SU-DHL-6 (cell line): Measurements from ENCODE around the gene CLP1.
"Not testable (repeated sequence)": the region's sequence is repeated elsewhere in the genome, so short reads cannot be mapped to it uniquely, and the experiment has no call there.

Experiments
- H2AFZ ChIP-seq: fragments of 200-600 bp; sonication (generic); 2 replicates; pipeline ENCODE4 v1.6.1; 2014; ENCODE audit warnings: low read depth, mild to moderate bottlenecking, moderate library complexity, mixed read lengths, antibody characterized with exemption, low read length; ENCODE audit not compliant: severe bottlenecking
- H3F3A ChIP-seq: fragments of 200-600 bp; shearing (Covaris generic); 2 replicates; pipeline ENCODE4 v1.6.0; 2016; ENCODE audit warnings: antibody characterized with exemption, mild to moderate bottlenecking; ENCODE audit not compliant: insufficient read depth
- H3K27ac ChIP-seq: fragments of 200-600 bp; sonication (generic); 2 replicates; pipeline ENCODE4 v1.5.1; 2016; ENCODE audit warnings: low read depth, mild to moderate bottlenecking, low read length, moderate library complexity, mixed read lengths
- H3K27me3 ChIP-seq: fragments of 200-600 bp; sonication (generic), shearing (Covaris generic); 2 replicates; pipeline ENCODE4 v1.6.0; 2014; ENCODE audit warnings: mild to moderate bottlenecking, low read length
- H3K36me3 ChIP-seq: fragments of 200-600 bp; sonication (generic); 2 replicates; pipeline ENCODE4 v1.6.1; 2014; ENCODE audit warnings: mild to moderate bottlenecking, low read length, mixed read lengths
- H3K4me2 ChIP-seq: fragments of 300-600, 200-600 bp; shearing (Covaris generic), sonication (generic); 2 replicates; pipeline ENCODE4 v1.6.0; 2014; ENCODE audit warnings: low read length, low read depth, mild to moderate bottlenecking; ENCODE audit not compliant: poor library complexity, severe bottlenecking
- H3K4me3 ChIP-seq: fragments of 200-600 bp; sonication (generic); 2 replicates; pipeline ENCODE4 v1.5.1; 2014; ENCODE audit warnings: antibody characterized with exemption, low read length, mild to moderate bottlenecking, mixed read lengths; ENCODE audit not compliant: insufficient read depth, poor library complexity, severe bottlenecking
- H3K79me2 ChIP-seq: fragments of 200-600 bp; sonication (generic); 2 replicates; pipeline ENCODE4 v1.6.1; 2014; ENCODE audit warnings: mild to moderate bottlenecking, low read length, moderate library complexity; ENCODE audit not compliant: insufficient read depth
- H3K9ac ChIP-seq: fragments of 200-600 bp; sonication (generic); 2 replicates; pipeline ENCODE4 v1.7.0; 2014; ENCODE audit warnings: mild to moderate bottlenecking, low read length
- H3K9me2 ChIP-seq: fragments of 200-600 bp; sonication (generic); replicated peaks from 2 replicates; pipeline ENCODE4 v1.6.1; 2014; ENCODE audit warnings: low read length; ENCODE audit not compliant: insufficient read depth
- H3K9me3 ChIP-seq: fragments of 200-600 bp; sonication (generic); 2 replicates; pipeline ENCODE4 v1.6.1; 2014; ENCODE audit warnings: low read length, mixed read lengths; ENCODE audit not compliant: insufficient read depth
- H4K20me1 ChIP-seq: fragments of 200-600 bp; sonication (generic); 2 replicates; pipeline ENCODE4 v1.6.1; 2014; ENCODE audit warnings: low read depth, mild to moderate bottlenecking, antibody characterized with exemption, low read length, moderate library complexity, mixed read lengths
- CTCF ChIP-seq: fragments of 200-600 bp; sonication (generic); IDR thresholded peaks from one replicate; pipeline ENCODE4 v1.5.1; 2017; ENCODE audit warnings: antibody characterized with exemption, mild to moderate bottlenecking, low read length, moderate library complexity; ENCODE audit not compliant: insufficient read depth, poor library complexity, severe bottlenecking
- EZH2phosphoT487 ChIP-seq: fragments of 200-600 bp; sonication (generic), shearing (Covaris generic); conservative IDR thresholded peaks from 2 replicates; pipeline ENCODE4 v1.6.1; 2018; ENCODE audit warnings: mild to moderate bottlenecking, antibody characterized with exemption, low read length, moderate library complexity, mixed read lengths

CLP1 gene

GRCh38 chr11:57704932-57705331 is 47.4 kb downstream of the CLP1 start:
- no peak overlapping the region for H3K4me3 ChIP-seq
- H3K4me2 ChIP-seq: no peak overlapping the region
- no peaks in the 10 kb centered on the region for H3K9me2 ChIP-seq
- H2AFZ ChIP-seq: no peak overlapping the region
- H3K9me3 ChIP-seq: no peaks in the 10 kb centered on the region
- no peak overlapping the region for H3K9ac ChIP-seq
- no peak for TF ChIP-seq EZH2phosphoT487
- no peak for TF ChIP-seq CTCF
- peaks cover 7% of the 10 kb centered on the region; the same call in 1 of the 2 replicates for H3K79me2 ChIP-seq
- H4K20me1 ChIP-seq: no peaks in the 10 kb centered on the region
- H3F3A ChIP-seq: peaks cover 10% of the 10 kb centered on the region; the same call in 1 of the 2 replicates
- H3K36me3 ChIP-seq: peaks cover 9% of the 10 kb centered on the region; the same call in 1 of the 2 replicates
- H3K27ac ChIP-seq: no peak overlapping the region
- H3K27me3 ChIP-seq: no peaks in the 10 kb centered on the region

- not testable (repeated sequence) for H3K27ac ChIP-seq, H3K4me2 ChIP-seq, H3K9ac ChIP-seq, H3K9me3 ChIP-seq, H2AFZ ChIP-seq, H4K20me1 ChIP-seq, H3K27me3 ChIP-seq, H3K9me2 ChIP-seq, H3K4me3 ChIP-seq, H3K36me3 ChIP-seq, H3F3A ChIP-seq
- H3K79me2 ChIP-seq: peaks cover 11% of the 10 kb centered on the region; the same call in 1 of the 2 replicates
Measured at GRCh38 chr11:57705432-57705831, 47.9 kb downstream of the CLP1 start.

GRCh38 chr11:57709802-57710367 is 52.3 kb downstream of the CLP1 start:
- no peaks in the 10 kb centered on the region for H3K9me2 ChIP-seq
- peaks cover 3% of the 10 kb centered on the region; the same call in 1 of the 2 replicates for H3F3A ChIP-seq
- H2AFZ ChIP-seq: no peak overlapping the region
- H3K9ac ChIP-seq: no peak overlapping the region
- H3K4me3 ChIP-seq: no peak overlapping the region
- no peak overlapping the region for H3K27ac ChIP-seq
- no peaks in the 10 kb centered on the region for H3K9me3 ChIP-seq
- peaks cover 47% of the 10 kb centered on the region for H3K79me2 ChIP-seq
- H3K27me3 ChIP-seq: no peaks in the 10 kb centered on the region
- H3K4me2 ChIP-seq: no peak overlapping the region
- H3K36me3 ChIP-seq: peaks cover 2% of the 10 kb centered on the region; the same call in 1 of the 2 replicates
- no peak for TF ChIP-seq EZH2phosphoT487
- no peaks in the 10 kb centered on the region for H4K20me1 ChIP-seq
